ENCODE results near the gene TRAF3. TPM values are rescaled to one million over a fixed set of nuclear protein-coding genes. Genes with fewer than 3 reads are reported as not detected.

Gene TRAF3
- total and polyA plus RNA-seq, 12 donors, result 2.3 to 15.6 (median 10.2) TPM

- Histone ChIP-seq H3K27ac (peak overlapping the region in 4 of 10 donors; percentile 6 to 58 (median 16)), H3K4me1 (peaks cover 0 to 19% (median 10%) of the 10 kb centered on the region in 9 donors), H3K36me3 (peaks cover 0 to 4% (median 0%) of the 10 kb centered on the region in 9 donors), H3K27me3 (no peaks in the 10 kb centered on the region), H3K9me3 (no peaks in the 10 kb centered on the region), H3K4me3 (no peak overlapping the region)
- DNase-seq (peak; percentile 32 to 48), ATAC-seq (peak in 7 of 8 donors; percentile 61 to 81 (median 78))
- intact Hi-C loops (cut with DNase I), result no loop called here
- TF ChIP-seq CTCF (IDR thresholded peaks at IDR 0.05), result no peak
- WGBS, 2 donors, result 56 to 59% methylated on average over 12 of the region's 12 CpGs
These were observed 71.7 kb downstream of the TRAF3 start for GRCh38 chr14:102848830-102849525.

- ATAC-seq, result peak in 5 of 8 donors; percentile 9 to 50 (median 42)
- no peak overlapping the region for H3K4me3 ChIP-seq
- H3K36me3 ChIP-seq, result peaks cover 0 to 4% (median 0%) of the 10 kb centered on the region in 9 donors
- no peak for DNase-seq
- intact Hi-C loops (cut with DNase I), result no loop called here
- WGBS, 2 donors, result 57 to 75% methylated on average over 6 of the region's 6 CpGs
- H3K27me3 ChIP-seq, result no peaks in the 10 kb centered on the region
- H3K27ac ChIP-seq, result peak overlapping the region in 4 of 10 donors; percentile 12 to 58 (median 16)
- no peaks in the 10 kb centered on the region for H3K9me3 ChIP-seq
- no peak for TF ChIP-seq CTCF (IDR thresholded peaks at IDR 0.05)
- H3K4me1 ChIP-seq, result peaks cover 0 to 19% (median 10%) of the 10 kb centered on the region in 9 donors
These were observed 72.5 kb downstream of the TRAF3 start for GRCh38 chr14:102849526-102850379.

GRCh38 chr14:102853648-102854047 is 76.4 kb downstream of the TRAF3 start:
- Histone ChIP-seq H3K4me1 (peaks cover 0 to 18% (median 10%) of the 10 kb centered on the region in 9 donors), H3K36me3 (peaks cover 0 to 15% (median 0%) of the 10 kb centered on the region in 9 donors), H3K9me3 (no peaks in the 10 kb centered on the region), H3K4me3 (no peak overlapping the region), H3K27ac (no peak overlapping the region), H3K27me3 (no peaks in the 10 kb centered on the region)
- WGBS, 2 donors, result 79 to 95% methylated on average over 5 to 7 of the region's 7 CpGs
- ATAC-seq (no peak), DNase-seq (no peak)
- intact Hi-C loops (cut with DNase I), result no loop called here
- no peak for TF ChIP-seq CTCF (IDR thresholded peaks at IDR 0.05)

- 95 to 96% methylated on average over 4 of the region's 4 CpGs for WGBS, 2 donors
- Histone ChIP-seq H3K36me3 (peaks cover 0 to 15% (median 0%) of the 10 kb centered on the region in 9 donors), H3K9me3 (no peaks in the 10 kb centered on the region), H3K27me3 (no peaks in the 10 kb centered on the region), H3K27ac (no peak overlapping the region), H3K4me1 (peaks cover 0 to 12% (median 5%) of the 10 kb centered on the region in 9 donors), H3K4me3 (no peak overlapping the region)
- DNase-seq, result no peak
- intact Hi-C loops (cut with DNase I), result no loop called here
- TF ChIP-seq CTCF (IDR thresholded peaks at IDR 0.05), result no peak
- no peak for ATAC-seq
These were observed 76.9 kb downstream of the TRAF3 start for GRCh38 chr14:102854091-102854703.
